ENCODE results near the gene PDE6C.

The PDE6C gene

DNA sequence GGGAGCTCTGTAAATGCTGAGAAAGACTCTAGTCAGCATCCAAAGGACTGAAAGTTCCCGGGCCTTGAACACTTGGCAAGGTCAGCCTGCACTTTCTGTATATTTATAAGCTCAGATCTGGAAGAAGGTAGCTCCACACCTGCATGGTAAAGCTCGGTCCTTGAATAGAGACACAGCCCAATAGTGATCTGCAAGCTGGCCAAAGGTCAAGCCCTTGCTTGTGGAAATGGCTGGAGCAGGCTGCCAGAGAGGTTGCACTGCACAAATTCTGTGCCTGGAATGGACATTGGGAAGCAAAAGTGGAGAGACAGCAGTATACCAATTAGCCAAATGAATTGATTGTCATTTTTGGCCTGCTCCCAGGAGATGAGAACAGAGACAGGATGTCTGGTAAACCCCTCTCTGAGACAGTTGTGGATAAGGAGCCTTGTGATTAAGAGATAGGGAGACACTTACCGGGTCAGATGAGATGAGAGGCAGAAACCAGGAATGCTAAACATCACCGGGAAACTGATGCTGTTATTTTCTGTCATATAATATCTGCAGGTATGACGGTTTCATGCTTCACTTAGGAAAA lies 98.1 kb downstream of the PDE6C start:
- no peak for DNase-seq

DNA sequence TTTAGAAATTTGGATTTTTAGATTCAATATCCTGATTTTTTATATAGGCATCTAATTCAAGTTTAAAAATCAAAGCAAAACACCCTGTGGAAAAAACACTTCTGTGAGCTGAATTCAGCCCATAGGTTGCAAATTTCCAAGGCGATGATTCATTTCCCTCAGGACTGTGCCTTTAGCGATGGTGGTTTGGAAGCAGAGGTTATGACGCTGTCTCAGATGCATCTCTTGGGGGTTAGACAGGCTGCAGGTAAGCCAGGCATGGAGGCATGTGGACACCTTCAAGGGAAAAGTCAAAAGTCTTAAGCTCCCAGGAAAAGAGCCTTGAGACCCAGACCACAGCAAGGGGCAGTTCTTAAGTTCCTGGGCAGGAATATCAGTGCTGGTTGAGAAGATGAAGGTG lies 99.6 kb downstream of the PDE6C start:
- no peak for DNase-seq

DNA sequence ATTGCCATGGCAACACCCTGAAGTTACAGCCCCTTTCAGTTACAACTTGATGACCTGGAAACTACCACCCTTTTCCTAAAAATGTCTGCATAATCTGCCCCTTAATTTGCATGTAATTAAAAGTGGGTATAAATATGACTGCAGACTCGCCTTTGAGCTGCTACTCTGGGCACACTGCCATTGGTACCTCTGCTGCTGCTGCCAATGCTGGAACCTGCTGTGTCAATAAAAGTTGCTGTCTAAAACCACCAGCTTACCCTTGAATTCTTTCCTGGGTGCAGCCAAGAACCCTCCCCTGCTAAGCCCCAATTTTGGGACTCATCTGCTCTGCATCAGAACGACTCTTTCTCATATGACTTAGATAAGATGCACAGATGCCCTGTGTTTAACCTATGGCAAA lies 100.3 kb downstream of the PDE6C start:
- no peak for DNase-seq

DNA sequence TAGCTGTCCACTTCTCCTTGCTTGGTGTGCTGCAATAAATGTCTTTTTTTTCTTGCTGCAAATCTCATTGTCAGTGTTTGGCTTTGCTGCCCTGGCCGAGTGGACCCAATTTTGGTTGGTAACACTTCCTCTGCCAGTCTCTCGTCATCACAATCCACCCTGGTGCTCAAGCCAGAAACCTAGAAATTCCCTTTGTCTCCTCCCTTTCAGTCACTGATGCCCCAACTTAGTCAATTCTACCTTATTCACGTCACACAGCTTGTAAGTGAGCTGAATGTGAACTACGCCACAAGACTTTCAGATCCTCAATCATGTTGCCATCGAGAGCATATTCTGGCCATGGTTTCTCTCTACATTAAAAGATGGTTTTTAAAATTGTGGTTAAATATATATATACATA lies 103.0 kb downstream of the PDE6C start:
- no peak for DNase-seq

Data from stimulated activated CD4-positive, alpha-beta T cell treated with anti-CD3 and anti-CD28 coated beads, Interleukin-2, amount 100 ng/mL, for 24 hours (primary cell).